Measurements from ENCODE around the gene PIGV. TPM values are rescaled to one million over a fixed set of nuclear protein-coding genes. Genes with fewer than 3 reads are reported as not detected.

PIGV gene
- total RNA-seq, 1 experiment from 2014 or later: 7.5 TPM

GRCh38 chr1:26826261-26827105, 38.7 kb downstream of the PIGV start, which contains the start of gene ZDHHC18:
TSS of gene ZDHHC18 (plus strand) at chr1:26826688. CDS start at chr1:26826805, 117 bp downstream.
- Histone ChIP-seq H2BK120ac (ENCODE audit: low read depth, low read length, poor library complexity, severe bottlenecking) (no peak within 1 kb of the TSS), H3K56ac (ENCODE audit: insufficient read length, low read depth, low read length) (no peak within 1 kb of the TSS), H2AK5ac (ENCODE audit: insufficient read length, low read length) (no peak within 1 kb of the TSS), H2AFZ (ENCODE audit: low read length) (peak within 1 kb of the TSS; percentile 90), H3K4me1 (ENCODE audit: insufficient read depth, low read length) (no peaks in the 10 kb centered on the region), H3K23me2 (ENCODE audit: insufficient read length, low read depth, low read length, poor library complexity, severe bottlenecking) (peaks cover 7% of the 10 kb centered on the region), H3K18ac (ENCODE audit: insufficient read length, low read depth, low read length) (no peak within 1 kb of the TSS), H2BK12ac (ENCODE audit: insufficient read length, low read depth, low read length) (no peak within 1 kb of the TSS), H4K91ac (ENCODE audit: insufficient read length, low read depth, low read length) (no peak within 1 kb of the TSS), H3T11ph (ENCODE audit: low read length) (no peak within 1 kb of the TSS), H3K4me2 (ENCODE audit: insufficient read depth, insufficient read length, low read length) (peak within 1 kb of the TSS; percentile 67), H3K4ac (ENCODE audit: low read depth, low read length) (no peak within 1 kb of the TSS), H4K5ac (ENCODE audit: insufficient read length, low read depth, low read length) (no peak within 1 kb of the TSS), H3K79me1 (ENCODE audit: insufficient read depth, low read depth, low read length, poor library complexity, severe bottlenecking) (peaks cover 3% of the 10 kb centered on the region), H2BK20ac (ENCODE audit: low read depth, low read length, poor library complexity, severe bottlenecking) (no peak within 1 kb of the TSS), H3K23ac (ENCODE audit: insufficient read length, low read depth, low read length) (no peak within 1 kb of the TSS), H3K14ac (ENCODE audit: insufficient read depth, low read length) (peak within 1 kb of the TSS; percentile 62; the same call in 1 of the 2 replicates), H4K20me1 (ENCODE audit: control insufficient read depth, insufficient read depth, insufficient read length) (no peaks in the 10 kb centered on the region), H2BK15ac (ENCODE audit: low read depth, low read length) (no peak within 1 kb of the TSS), H2BK5ac (ENCODE audit: insufficient read length, low read length) (no peak within 1 kb of the TSS), H4K8ac (replicated peaks; ENCODE audit: insufficient read length, low read depth, low read length) (no peak within 1 kb of the TSS), H3K79me2 (ENCODE audit: insufficient read depth, low read length) (no peaks in the 10 kb centered on the region; the same call in 1 of the 2 replicates), H3K27me3 (ENCODE audit: insufficient read depth, low read length) (no peaks in the 10 kb centered on the region), H3K9me3 (ENCODE audit: control insufficient read depth, low read depth, low read length) (no peaks in the 10 kb centered on the region), H3K27ac (ENCODE audit: insufficient read length, low read depth, low read length) (no peak within 1 kb of the TSS), H3K9ac (ENCODE audit: extremely low read depth, insufficient read length, low read length) (no peak within 1 kb of the TSS)
- peaks cover 0 to 6% (median 4%) of the 10 kb centered on the region in 3 experiments; a peak in 4 of 7 replicates for H3K36me3 Mint-ChIP-seq (ENCODE audit: insufficient read depth in 1 of 3, low read depth in 3 of 3)
- H3K9me3 Mint-ChIP-seq: no peaks in the 10 kb centered on the region; a peak in 1 of 5 replicates
- peaks cover 32 to 35% of the 10 kb centered on the region in 2 experiments for H3K4me1 Mint-ChIP-seq
- peak; percentile 74 for DNase-seq
- H3K4me3 Mint-ChIP-seq: peak within 1 kb of the TSS; percentile 84 to 95
- peaks cover 1% of the 10 kb centered on the region; the same call in 1 of the 2 replicates for H3K27me3 Mint-ChIP-seq (ENCODE audit: low read depth)
- no CpG with 5 or more reads among the region's 107 CpGs for WGBS (ENCODE audit: extremely low coverage, insufficient read length, low lambda C conversion rate)
- peak within 1 kb of the TSS in 2 of 3 experiments; percentile 34 to 89; a peak in 3 of 7 replicates for H3K27ac Mint-ChIP-seq
- TF ChIP-seq CTCF (conservative IDR thresholded peaks at IDR 0.05): peak; percentile 53; the same call in 2 of the 3 replicates
